HG03521 (cell line): ENCODE results near the gene HELB.

ENCODE experiments used
- ATAC-seq: cut with Tn5 transposase; IDR thresholded peaks from one replicate; pipeline ENCODE4 v1.9.1; 2021; ENCODE audit warnings: mild to moderate bottlenecking, moderate library complexity; ENCODE audit not compliant: unreplicated experiment

Gene HELB

DNA sequence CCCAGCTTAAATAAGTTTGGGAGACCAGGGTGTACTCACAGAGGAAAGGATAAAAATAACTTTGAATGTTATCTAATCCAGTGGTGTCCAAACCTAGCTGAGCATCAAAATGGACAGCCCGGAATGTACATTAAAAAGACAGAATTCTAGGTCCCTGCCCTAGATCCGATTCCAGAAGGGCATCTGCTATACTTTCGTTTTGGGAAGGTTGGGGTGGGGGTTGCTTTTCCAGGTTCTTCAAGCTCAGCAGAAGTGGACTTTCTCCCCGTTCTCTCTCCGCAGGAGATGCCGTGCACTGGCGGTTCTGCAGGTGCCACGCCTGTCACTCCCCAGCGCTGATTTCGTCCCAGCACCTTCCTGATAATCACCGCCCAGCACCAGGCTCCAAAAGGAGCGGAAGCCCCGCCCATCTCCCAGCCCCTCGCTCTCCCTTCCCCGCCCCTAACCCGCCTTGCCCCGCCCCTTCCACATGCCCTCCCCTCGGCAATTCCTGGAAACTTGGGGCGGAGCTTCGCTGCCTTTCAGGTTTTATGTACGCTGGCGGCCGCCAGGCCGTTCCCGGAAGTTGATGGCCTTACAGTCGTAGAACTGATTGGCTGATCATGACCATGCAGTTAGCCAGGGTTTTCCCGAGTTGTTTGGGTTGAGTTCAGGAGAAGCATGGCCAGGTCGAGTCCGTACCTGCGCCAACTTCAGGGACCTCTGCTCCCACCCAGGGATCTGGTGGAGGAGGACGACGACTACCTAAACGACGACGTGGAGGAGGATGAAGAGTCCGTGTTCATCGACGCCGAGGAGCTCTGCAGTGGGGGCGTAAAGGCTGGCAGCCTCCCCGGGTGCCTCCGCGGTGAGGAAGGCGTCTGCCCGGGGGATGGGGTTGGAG lies at the start of gene HELB:
TSS of gene HELB (plus strand) at position 550 of the 883 bp plus-strand sequence. CDS start at position 661, 111 bp downstream.
- ATAC-seq = peak; percentile 89

- no peak for ATAC-seq
Measured at GRCh38 chr12:66252771-66253170, 49.5 kb upstream of the HELB start.

DNA sequence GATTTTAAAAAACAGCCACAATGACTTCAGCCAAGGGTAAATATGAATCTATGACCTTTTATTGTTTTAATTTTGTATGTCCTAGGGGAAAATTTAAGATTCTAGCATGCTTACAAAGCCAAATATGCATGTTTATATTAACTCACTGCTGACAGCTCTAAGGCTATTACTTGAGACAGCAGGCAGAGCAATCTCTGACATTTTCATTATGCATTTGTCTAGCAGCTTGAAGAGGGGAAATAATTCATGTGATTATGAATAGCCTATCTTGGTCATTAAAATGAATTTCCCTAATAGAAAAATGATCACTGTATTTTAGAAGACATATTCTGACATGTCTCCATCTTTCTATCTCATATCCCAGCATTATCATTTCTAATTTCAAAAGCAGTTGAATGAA lies 46.6 kb upstream of the HELB start:
- no peak for ATAC-seq

DNA sequence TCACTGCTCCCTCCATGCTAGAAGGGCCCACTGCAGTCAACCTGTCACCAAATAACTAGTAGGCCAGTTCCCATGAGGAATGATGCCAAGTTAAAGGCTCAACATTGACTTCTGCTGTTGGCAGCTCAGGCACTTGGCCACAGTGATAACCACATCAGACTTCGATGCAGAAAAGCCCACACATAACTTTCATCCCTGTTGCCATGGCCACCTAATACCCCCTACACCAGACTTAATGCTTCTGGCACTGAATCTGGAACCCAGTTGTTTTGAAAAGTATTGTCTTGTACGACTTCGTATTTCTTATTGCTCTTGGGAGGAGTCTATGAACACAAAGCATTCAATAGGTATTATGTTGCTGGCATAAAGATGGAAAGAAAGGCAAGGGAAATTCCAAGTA lies 44.3 kb upstream of the HELB start:
- no peak for ATAC-seq

DNA sequence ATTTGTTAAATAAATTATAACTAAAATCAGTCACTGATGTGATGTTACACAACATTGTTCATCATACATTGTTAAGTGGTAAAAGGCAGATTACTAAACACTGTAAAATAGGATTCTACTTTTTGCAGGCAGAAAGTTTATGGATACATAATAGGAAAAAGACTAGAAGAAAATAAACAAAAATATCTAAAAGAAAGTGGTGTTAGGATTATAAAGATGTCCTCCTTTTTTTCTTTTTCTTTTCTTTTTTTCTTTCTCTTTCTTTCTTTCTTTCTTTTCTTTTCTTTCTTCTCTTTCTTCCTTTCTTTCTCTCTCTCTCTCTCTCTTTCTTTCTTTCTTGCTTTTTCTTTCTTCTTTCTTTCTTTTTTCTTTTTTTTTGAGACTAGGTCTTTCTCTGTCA lies 39.6 kb upstream of the HELB start:
- no peak for ATAC-seq

GRCh38 chr12:66268562-66268961 lies 33.7 kb upstream of the HELB start:
- no peak for ATAC-seq

DNA sequence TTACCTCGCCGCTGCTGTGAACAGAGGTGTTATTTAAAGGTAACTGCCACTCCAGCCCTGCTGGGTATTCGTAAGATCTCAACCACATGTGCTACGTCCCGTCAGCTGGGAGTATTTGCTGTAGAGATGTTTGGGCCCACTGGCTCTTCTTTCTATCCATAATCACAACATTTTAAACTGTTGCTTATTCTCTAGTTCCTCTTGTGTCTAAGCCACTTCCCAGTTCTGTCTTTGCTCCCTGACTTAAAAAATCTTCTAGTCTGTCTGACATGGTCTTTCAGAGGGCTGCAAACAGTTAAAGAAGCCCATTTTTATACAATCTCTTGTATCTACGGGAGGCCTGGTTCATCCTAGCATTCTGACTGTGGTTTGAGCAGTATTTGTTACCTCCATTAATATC lies 33.2 kb upstream of the HELB start:
- no peak for ATAC-seq

DNA sequence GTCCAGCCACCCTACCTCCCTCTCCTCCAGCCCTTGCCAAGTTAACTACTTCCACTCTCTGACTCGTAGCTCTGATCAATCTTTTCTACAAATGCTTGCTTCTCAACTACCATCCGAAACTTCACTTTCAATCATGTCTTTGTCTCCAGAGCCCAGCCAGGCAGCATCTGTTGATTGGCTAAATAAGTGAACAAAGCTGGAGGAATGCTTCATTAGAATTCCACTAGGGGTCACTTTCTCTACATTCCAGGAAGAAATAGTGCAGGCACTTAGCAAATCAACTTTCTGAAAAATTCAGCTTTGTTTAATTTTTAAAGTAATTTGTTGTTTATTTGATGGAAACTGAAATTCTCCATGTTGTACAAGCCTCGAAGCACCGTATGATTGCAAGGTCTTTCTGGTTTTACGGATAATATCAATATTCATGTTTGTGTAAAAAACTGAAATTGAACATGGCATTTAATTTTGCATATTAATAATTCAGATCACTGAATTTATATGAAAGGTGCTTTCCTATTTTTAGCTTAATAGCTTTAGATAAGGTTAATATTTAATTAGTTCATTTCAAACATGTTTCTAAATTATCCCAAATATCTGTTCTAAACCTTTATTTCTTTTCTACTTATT lies 32.4 kb upstream of the HELB start:
- ATAC-seq = no peak

- ATAC-seq = no peak
Measured at GRCh38 chr12:66270613-66271012, 31.7 kb upstream of the HELB start.

DNA sequence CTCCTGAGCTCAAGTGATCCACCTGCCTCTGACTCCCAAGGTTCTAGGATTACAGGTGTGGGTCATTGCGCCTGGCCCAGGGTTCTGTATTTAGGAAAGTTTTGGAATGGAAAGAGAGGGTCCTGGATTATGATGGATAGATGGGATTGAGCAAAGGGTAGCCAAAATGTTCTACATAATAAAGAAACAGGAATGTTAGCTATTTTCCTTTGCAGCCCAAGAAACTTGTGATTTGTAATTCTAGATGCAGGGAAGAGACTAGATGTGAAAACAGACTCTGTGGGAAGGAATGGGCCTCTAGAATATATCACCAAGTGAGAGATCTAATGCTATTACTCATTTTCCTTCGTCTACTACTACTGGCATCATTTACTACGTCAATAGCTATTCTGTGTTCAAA lies 29.6 kb upstream of the HELB start:
- ATAC-seq = no peak

DNA sequence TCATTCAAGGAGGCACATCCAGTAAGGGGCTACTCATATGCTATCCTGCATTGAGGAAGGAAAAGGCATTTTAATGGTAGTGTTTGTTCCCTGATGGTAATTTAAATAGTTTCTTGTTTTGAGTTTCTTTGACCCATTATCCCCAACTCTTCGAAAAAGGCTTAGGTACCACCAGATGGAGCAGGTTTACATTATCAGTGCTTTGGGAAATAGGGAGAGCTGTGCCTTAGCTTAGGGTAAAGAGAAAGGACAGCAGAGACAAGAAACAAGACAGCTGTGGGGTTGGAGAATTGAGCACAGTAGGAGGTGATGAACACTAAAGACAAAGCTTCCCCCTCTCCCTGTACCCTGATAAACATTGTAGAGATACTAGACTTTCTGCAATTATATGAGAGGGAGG lies 29.1 kb upstream of the HELB start:
- ATAC-seq = no peak

DNA sequence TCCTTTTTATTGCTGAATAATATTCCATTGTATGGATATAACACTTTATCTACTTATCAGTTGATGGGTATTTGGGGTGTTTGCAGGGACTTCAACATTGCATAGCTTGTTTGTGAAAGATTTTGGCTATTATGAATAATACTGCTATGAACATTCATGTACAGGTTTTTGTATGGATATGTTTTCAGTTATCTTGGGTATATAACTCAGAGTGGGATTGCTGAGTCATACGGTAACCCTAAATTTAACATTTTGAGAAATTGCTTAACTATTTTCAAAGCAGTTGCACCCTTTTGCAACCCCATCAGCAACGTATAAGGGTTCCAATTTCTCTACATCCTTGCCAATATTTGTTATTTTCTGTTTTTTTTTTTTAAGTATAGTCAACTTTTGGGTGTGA lies 27.3 kb upstream of the HELB start:
- no peak for ATAC-seq

DNA sequence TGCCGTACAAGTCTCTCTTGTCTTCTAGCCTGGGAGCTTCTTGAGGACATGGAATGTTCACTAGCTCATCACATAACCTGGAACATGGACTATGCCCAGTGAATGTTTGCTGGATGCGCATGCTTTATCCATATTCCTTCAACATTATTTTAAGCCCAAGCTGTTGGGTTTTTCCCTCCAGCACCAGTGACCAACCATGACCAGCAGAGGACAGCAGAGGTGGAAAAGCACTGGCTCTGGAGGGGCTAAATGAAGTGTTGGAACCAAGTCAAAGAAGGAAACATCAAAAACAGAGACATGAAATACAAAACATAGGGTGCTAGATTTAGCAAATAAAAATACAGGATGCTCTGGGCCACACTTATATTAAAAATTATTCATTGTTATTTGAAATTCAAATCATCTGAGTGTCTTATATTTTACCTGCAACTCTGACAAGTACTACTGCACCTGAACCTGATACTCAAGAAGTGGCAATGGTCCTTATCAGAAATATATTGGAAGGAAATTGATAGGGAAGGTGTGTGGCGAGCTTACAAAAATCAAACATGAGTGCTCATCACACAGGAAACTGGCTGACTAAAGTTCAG lies 23.1 kb upstream of the HELB start:
- ATAC-seq = no peak

DNA sequence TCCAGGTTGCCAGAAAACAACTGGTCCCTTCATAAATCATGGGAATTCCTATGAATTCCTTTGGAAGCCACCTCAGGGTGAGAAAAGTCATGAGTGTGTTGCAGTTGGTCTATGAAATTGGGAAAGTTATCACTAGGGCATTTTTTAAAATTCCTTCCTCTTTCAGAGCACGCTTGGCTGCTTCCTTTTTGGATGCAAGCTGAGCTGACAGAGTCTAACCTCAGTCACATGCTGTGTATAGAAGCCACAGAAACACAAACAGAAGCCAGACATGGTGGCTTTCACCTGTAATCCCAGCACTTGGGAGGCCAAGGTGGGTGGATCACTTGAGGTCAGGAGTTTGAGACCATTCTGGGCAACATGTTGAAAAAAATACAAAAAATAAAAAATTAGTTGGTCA lies 21.7 kb upstream of the HELB start:
- no peak for ATAC-seq

DNA sequence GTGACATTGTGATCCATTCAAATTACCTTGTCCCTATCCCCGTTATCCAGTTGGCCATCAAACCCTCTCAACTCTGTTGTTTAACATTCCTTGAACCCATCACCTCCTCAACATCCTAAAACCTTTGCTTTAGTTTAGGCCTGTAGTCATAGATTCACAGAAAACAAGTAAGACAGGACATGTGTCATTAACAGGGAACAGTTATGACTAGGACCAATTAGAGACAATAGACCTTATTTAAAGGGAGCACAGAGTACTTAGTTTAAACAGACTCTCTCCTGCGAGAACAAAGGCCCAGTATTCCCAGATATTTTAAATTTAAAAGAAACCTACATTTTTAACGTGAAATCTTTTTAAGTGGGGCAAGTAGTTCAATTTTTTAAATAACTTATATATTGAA lies 20.0 kb upstream of the HELB start:
- no peak for ATAC-seq

DNA sequence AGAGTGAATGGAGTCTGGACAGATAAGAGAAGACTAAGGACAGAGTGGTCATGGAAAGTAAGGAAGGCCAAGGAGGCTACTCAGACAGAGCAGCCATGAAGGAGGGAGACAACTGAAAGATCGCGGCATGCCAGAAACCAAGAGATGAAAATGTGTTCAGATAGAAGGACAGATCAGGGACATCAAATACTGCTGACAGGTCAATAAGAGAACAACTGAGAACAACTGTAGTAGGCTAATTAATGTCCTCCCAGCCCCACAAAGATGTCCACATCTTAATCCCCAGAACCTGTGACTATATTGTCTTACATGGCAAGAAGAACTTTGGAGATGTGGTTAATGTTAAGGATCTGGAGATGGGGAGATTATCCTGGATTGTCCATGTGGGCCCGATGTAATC lies 15.0 kb upstream of the HELB start:
- no peak for ATAC-seq

- ATAC-seq = no peak
Measured at GRCh38 chr12:66288121-66288520, 14.2 kb upstream of the HELB start.

- ATAC-seq = no peak
Measured at GRCh38 chr12:66289485-66289884, 12.8 kb upstream of the HELB start.

- ATAC-seq = no peak
Measured at GRCh38 chr12:66290716-66291200, 11.5 kb upstream of the HELB start.

- no peak for ATAC-seq
Measured at GRCh38 chr12:66296176-66296683, 6.1 kb upstream of the HELB start.

DNA sequence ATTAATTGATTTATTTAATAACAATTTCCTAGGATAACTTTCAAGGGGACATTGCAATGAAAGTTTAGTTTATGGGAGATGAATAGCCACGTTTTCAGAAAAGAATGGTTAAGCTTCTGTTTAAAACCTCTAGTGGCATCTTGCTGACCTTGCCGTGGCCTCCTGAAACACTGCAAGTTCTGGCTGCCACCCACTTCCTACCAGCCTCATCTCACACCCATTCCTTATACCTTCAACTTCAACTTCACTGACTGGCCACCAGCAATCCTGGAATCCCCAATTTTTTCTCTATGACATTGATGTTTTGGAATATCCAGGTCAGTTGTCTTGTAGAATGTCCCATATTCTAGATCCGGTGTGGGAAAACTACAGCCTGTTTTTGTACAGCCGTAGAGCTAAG lies 5.2 kb upstream of the HELB start:
- ATAC-seq = no peak

DNA sequence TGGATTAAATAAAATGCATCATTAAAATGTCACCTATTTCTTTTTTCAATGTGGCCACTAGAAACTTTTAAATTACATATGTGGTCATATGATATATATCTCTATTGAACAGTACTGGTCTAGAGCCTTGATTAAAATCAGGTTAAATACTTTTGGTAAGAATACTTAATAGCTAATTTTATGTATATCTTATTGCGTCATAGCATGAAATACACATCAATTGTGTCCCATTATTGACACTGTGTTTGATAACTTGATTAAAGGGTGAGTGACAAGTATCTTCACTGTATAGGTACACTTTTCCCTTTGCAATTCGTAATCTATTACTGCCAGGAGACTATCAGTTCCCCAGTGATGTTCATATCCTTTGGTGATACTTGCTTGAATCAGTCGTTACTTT lies 4.4 kb upstream of the HELB start:
- ATAC-seq = no peak
